OCI-LY3 (cell line): Measurements from ENCODE around the gene SEC16A.

Experiments used
- CTCF ChIP-seq: fragments of 200-600, 300-600 bp; sonication (generic); IDR thresholded peaks from 2 replicates; pipeline ENCODE4 v1.5.1; 2014; ENCODE audit warnings: antibody characterized with exemption, low read length, low read depth
- EZH2phosphoT487 ChIP-seq: fragments of 200-600 bp; shearing (Covaris generic); IDR thresholded peaks from 2 replicates; pipeline ENCODE4 v1.6.1; 2018; ENCODE audit warnings: antibody characterized with exemption, mixed run types, low read depth

GRCh38 chr9:136451221-136451877, 31.5 kb downstream of the SEC16A start:
- TF ChIP-seq CTCF (no peak), EZH2phosphoT487 (no peak)
